GM18502 (cell line): ENCODE results near the gene GNAQ.

Experiments used
- ATAC-seq: cut with Tn5 transposase; IDR thresholded peaks from one replicate; pipeline ENCODE4 v1.9.1; 2021; ENCODE audit warnings: mild to moderate bottlenecking; ENCODE audit not compliant: unreplicated experiment, poor library complexity

The GNAQ gene

GRCh38 chr9:77951369-77951768, 80.2 kb downstream of the GNAQ start:
- ATAC-seq: no peak

- ATAC-seq: no peak
Observed at GRCh38 chr9:77949751-77950436, 81.7 kb downstream of the GNAQ start.

GRCh38 chr9:77947651-77948050, 84.0 kb downstream of the GNAQ start:
- no peak for ATAC-seq

DNA sequence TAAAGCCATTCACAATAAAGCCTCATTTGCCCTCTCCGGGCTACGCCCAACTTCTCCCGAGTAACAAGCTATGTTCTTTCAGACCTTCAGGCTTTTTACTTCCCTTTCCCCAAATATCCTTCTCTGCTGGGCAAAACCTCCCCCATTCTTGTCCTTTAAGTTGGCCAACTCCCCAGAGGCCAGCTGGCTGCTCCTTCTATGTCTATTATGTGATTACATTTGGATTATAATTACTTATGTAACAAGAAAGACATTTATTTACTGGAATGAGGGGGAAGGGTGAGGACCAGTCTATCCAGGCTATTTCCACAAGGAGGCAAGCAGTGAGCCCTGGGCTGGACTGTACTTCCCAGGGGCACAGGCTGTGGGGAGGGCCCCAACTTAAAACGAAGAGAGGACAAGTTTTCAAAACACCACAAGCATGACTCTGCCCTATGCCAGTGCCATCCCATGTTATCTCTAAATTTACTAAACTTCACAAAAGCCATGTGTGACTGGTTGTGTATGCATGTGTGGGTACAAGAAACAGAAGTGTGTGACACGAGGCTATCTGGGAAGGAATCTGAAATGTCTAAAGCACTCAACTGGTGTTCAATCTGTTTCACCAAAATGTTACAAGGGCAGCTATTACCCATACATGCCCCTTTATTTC, 84.5 kb downstream of the GNAQ start:
- ATAC-seq: no peak

DNA sequence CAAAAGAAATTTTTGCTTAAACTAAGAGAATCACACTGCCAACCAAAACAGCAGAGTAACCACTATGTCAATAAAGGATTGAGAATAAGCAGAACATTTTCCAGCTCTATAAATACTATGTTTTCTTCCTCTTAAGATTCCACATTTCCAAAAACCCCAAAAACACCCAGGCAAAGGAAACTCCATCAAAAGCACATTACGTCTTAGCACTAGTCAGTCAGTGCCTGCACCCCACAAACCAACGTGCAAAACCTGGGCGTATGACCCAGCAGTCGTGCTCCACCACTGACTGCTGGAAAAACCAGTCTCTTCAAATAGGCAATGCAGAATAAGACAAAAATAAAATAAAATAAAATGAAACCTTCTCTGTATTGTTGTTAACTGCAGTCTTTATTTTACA, 85.3 kb downstream of the GNAQ start:
- ATAC-seq: no peak

DNA sequence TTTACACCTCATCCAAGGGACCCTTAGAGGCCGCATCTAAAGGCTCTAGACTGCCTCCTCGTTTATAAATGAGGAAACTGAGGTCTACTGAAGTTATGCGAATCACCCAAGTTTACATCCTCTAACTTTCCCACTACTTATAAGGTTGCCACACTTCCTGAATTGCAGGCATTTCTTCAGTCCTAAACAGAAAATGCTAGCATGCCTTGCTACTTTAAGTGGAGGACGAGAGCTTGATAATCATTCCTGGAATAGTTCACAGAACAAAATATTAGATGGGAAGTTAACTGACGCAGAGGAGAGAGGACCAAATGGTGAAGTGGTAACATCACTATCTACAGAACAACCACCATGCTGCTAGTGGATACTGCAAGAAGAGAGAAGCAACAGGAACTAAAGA, 85.8 kb downstream of the GNAQ start:
- no peak for ATAC-seq

DNA sequence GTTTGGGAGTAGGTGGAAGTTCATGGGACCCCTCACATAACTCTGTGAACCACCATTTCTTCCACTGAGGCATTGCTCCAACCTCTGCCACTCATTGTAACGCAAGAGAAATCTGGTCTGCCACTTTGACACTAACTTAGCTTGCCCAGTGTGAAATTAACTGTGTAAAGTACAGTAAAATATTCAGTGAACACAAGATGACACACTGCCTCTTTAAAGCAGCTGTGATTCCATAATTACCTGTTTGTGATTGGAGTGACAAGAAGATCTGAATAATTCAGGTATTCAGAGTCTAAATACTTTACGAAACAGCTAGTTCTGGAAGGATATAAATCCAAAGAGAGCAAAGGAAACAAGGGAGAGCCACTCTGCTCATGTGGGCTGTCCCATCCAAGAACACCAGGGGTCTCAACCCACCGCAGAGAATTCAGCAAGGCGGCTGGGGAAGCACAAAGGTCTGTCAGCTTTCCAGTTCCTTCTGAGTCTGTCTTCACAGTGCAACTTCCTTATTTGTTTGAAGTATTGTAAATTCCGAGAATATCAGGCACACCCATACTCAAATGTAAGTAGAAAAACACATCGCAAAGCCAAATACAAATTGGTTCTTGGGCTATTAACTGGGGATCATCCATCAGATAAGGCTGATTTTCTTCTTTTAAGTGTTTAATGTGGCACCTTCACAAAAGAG, 86.9 kb downstream of the GNAQ start:
- ATAC-seq: no peak

- no peak for ATAC-seq
Observed at GRCh38 chr9:77943057-77943456, 88.6 kb downstream of the GNAQ start.

DNA sequence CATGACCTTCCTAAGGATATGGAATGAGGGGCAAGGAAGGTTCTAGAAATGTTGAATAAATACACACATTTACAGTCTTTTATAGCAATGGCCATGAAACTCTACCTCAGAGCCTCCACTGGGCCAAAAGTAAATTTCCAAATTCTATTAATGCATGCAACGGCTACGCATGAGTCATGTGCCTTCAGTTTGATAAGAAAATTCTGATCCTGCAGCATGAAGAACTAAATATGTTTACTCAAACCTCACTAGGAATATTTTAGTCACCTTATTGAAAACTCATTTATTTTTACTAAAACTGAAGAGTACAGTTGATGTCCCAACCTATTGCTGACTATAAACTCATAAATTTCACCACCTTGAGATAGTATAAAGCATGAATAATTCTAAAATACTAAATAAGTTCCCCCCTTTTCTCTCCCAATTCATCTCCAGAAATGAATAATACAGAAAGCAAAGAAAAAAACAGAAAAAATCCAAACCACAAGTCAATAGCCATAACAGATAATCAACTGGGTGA, 92.4 kb downstream of the GNAQ start:
- ATAC-seq: no peak

- no peak for ATAC-seq
Observed at GRCh38 chr9:77938163-77938562, 93.4 kb downstream of the GNAQ start.

DNA sequence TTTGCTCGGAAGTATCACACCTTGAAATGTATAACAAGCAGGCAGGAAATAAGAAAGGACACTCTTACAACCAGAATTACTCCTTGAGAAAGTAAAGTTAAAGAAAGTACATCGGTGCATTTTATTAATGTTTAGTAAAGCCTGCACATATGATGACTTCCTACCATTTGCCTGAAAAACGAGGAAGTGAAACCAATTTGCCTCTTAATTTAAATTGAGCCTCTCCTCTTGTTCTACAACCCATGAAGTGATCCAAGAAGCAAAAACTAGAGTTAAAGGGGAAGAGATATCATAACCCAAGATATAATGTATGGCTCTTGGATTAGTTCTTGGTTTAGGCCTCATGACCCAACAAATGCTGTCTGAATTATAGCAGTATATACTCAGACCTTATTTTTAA, 95.6 kb downstream of the GNAQ start:
- no peak for ATAC-seq

DNA sequence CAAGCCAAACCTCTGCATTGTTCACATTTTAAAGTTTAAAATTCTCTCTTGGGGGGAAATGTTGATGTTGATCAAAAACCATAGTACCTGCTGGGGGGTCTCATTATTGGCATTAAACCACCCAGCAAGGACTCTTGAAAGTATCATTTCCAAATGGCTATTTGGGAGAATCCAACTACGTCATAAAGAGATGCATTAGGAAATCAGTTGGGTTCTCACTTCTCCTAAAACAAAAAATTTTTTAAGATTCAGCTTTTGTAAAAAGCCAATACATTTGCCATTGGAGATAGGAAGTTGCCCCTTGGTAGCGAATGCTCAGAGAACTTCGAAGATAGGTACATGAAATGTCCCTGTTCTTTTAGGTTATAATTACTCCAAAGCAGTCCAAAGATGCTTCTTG, 96.4 kb downstream of the GNAQ start:
- ATAC-seq: no peak

DNA sequence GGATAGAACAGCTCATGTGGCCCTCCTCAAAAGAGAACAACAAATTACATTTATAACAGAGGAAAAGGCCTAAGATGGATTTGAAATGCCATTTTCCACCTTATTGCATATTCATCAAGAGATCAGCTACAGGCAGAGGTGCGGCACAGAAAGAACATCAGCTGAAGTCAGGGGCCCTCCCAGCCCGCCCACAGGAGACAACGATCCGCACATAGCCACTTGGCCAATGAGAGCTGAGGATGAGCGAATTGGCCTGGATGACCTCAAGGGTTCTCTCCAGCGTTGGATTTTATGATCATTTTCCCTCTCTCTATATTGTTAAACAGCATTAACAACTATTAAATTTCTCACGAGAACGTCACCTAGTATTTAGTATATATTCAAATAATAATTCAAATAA, 97.6 kb downstream of the GNAQ start:
- ATAC-seq: no peak

GRCh38 chr9:77933019-77933418, 98.6 kb downstream of the GNAQ start:
- ATAC-seq: no peak

- no peak for ATAC-seq
Observed at GRCh38 chr9:77929942-77930341, 101.7 kb downstream of the GNAQ start.

DNA sequence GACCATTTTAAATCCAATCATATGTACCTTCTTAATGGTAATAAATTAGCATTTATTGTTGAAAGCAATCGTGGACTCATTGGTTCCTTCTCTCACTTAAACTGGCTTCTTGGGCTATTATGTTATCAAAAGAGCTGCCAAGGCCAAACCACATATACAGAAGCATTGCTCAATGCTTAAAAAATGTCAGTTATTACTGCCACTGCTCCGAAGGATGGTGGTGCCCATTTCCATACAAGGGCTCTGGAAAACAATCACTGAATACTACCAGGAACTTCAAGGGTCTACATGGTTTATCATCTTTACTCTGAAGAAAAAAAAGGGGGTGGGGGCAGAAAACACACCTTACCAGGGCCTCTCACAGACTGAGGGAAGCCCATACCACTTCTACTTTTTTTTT, 104.3 kb downstream of the GNAQ start:
- no peak for ATAC-seq

DNA sequence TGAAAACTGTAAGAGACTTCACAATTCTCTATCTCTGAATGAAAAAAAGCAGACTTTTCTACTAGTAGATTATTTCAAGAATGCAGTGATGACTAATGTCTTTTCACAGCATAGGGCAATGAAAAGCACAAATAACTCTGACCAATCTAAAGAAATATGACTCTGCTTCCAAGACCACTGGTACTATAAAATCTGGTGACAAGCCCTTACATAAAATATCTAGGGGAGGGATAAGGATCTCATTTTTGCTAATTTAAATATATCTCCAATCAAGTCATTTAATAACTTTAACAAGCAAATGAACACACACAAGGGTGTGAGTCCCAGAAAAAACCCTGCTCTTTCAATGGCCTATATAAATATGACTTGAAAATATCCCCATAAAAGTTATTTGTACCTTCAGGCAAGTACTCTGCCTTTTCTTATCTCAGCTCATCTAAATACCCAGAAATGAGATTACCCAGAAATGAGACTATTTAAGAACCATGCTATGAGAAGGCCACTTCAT, 105.2 kb downstream of the GNAQ start:
- ATAC-seq: no peak

DNA sequence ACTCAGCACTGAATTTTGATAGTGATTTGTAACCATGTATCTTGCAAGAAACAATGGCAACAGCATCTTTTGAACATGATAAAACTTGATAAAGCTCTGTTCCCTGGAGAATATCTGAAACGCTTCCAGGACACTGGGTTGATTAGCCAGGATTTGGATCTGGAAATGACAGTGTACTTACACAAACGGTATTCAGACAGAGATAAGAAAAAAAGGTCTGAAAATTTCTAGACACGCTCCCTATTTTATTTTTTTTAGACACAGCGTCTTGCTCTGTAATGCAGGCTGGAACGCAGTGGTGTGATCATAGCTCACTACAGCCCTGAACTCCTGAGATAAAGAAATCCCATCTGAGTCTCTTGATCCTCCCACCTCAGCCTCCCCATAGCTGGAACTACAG, 109.0 kb downstream of the GNAQ start:
- ATAC-seq: no peak

- no peak for ATAC-seq
Observed at GRCh38 chr9:77917800-77918199, 113.8 kb downstream of the GNAQ start.

DNA sequence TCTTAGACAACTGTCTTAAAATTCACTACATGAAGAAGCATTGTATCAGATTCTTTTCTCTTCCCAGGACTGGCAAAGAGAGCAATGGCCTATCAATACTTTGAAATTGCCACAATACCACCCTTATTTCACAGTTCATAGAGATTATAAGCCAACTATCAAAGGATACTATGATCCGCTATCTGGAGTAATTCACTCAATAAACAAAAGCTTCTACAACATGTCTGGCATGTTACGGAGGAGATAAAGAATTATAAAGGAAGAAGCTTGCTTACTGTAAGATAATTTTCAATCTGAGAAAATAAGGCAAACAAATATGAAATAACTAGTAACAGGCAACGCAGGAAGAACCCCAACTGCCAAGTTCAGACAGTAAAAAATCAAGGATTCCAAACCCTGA, 114.8 kb downstream of the GNAQ start:
- ATAC-seq: no peak

DNA sequence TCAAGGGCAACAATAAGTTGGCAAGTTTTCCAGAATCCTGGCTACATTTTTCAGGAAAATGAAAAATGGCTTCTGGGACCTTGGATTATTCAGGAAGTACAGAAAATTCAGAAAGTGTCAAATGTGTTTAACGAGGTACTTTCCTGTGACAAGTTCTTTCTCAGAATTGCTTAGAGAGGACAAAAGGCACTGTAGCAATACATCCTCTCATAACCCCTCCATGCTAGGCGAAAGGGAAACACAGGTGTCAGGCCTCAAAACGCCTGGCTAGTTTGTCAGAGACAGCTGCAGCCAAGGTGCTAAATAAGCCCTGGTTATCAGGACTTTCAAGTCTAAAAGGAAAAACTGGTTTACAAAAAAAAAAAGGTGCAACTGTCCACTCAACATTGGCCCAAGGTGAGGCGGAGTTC, 115.2 kb downstream of the GNAQ start:
- ATAC-seq: peak; percentile 81
